ENCODE measurements around the gene SPDYE18. TPM values are rescaled to one million over a fixed set of nuclear protein-coding genes. Genes with fewer than 3 reads are reported as not detected.
"Not testable (repeated sequence)": the region's sequence is repeated elsewhere in the genome, so short reads cannot be mapped to it uniquely, and the experiment has no call there.

SPDYE18 gene
- 1.4 TPM for polyA plus RNA-seq (2013)

DNA sequence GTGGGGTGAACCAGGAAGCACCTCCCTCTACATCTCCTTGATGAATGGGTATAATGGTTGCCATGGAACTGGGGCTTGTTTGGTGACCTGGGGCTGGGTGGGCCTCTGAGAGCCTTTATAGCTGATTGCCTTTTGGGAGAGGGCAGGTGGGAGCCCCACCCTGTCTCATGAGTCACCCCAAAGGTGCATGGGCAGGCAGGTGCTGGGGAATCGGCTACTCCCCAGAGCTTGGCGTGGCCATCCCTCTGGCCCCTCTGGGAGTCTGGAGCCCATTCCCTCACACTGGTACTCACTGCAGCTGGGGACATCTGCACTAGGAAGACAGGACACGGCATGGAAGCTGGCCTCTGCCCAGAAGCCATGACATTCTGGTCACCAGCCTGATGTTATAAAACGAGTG, at the start of gene SPDYE18:
Gene SPDYE18 (minus strand): TSS at position 2 of the 400 bp plus-strand sequence. CDS start 2,046 bp downstream, outside the sequence.
- POLR2A ChIA-PET; H3K4me3 ChIP-seq (ENCODE audit: control insufficient read depth in 1 of 7, extremely low read depth in 1 of 7, insufficient read depth in 4 of 7, low read depth in 2 of 7, low read length in 6 of 7); H3K27me3 ChIP-seq (replicated peaks in 2 of 5; ENCODE audit: control insufficient read depth in 4 of 5, insufficient read depth in 5 of 5, low read length in 4 of 5); CTCF ChIA-PET; H3K36me3 ChIP-seq (ENCODE audit: control insufficient read depth in 4 of 4, insufficient read depth in 4 of 4, low read length in 3 of 4); H3K27ac ChIP-seq (ENCODE audit: insufficient read depth in 1 of 2, low read depth in 1 of 2, low read length in 2 of 2, poor library complexity in 1 of 2, severe bottlenecking in 2 of 2); DNase-seq; H3K9me3 ChIP-seq (ENCODE audit: control extremely low read depth in 1 of 5, control insufficient read depth in 4 of 5, insufficient read depth in 2 of 5, low read depth in 1 of 5, low read length in 4 of 5); H3K4me1 ChIP-seq (ENCODE audit: control extremely low read depth in 1 of 4, control insufficient read depth in 4 of 4, insufficient read depth in 4 of 4, low read length in 3 of 4): not testable (repeated sequence)
- WGBS (ENCODE audit: insufficient coverage): no CpG with 5 or more reads among the region's 4 CpGs

DNA sequence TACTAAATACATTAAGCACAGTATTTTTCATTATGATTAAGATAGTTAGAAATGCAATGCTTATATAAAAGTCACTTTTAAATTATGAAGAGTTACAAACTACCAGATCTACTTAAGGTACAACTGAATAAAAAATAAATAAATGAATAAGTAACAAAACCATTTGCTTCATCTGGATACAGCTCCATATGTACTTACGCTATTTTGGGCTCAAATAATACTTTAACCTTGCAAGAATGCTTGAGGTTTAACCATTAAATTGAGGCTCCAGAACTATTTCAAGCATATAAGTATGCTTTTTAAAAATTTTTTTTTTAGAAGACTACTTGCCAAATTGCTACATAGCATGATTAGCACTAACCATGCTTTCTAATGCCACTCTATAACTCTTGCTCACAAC, 46.0 kb upstream of the SPDYE18 start:
- H3K4me1 ChIP-seq (ENCODE audit: control extremely low read depth in 1 of 4, control insufficient read depth in 4 of 4, insufficient read depth in 4 of 4, low read length in 3 of 4); POLR2A ChIA-PET; CTCF ChIA-PET; H3K27me3 ChIP-seq (replicated peaks in 2 of 5; ENCODE audit: control insufficient read depth in 4 of 5, insufficient read depth in 5 of 5, low read length in 4 of 5); H3K4me3 ChIP-seq (ENCODE audit: control insufficient read depth in 1 of 7, extremely low read depth in 1 of 7, insufficient read depth in 4 of 7, low read depth in 2 of 7, low read length in 6 of 7); DNase-seq; H3K36me3 ChIP-seq (ENCODE audit: control insufficient read depth in 4 of 4, insufficient read depth in 4 of 4, low read length in 3 of 4); H3K27ac ChIP-seq (ENCODE audit: insufficient read depth in 1 of 2, low read depth in 1 of 2, low read length in 2 of 2, poor library complexity in 1 of 2, severe bottlenecking in 2 of 2); H3K9me3 ChIP-seq (ENCODE audit: control extremely low read depth in 1 of 5, control insufficient read depth in 4 of 5, insufficient read depth in 2 of 5, low read depth in 1 of 5, low read length in 4 of 5): not testable (repeated sequence)
- WGBS (ENCODE audit: insufficient coverage): no CpG with 5 or more reads among the region's 1 CpG

- no CpG with 5 or more reads among the region's 3 CpGs for WGBS (ENCODE audit: insufficient coverage)
- POLR2A ChIA-PET, CTCF ChIA-PET: not testable (repeated sequence)
These were observed 45.3 kb upstream of the SPDYE18 start for GRCh38 chr7:77107659-77108058.

GRCh38 chr7:77105904-77106303, 43.5 kb upstream of the SPDYE18 start:
- H3K27me3 ChIP-seq (replicated peaks in 2 of 5; ENCODE audit: control insufficient read depth in 4 of 5, insufficient read depth in 5 of 5, low read length in 4 of 5); POLR2A ChIA-PET; CTCF ChIA-PET; H3K27ac ChIP-seq (ENCODE audit: insufficient read depth in 1 of 2, low read depth in 1 of 2, low read length in 2 of 2, poor library complexity in 1 of 2, severe bottlenecking in 2 of 2); H3K4me1 ChIP-seq (ENCODE audit: control extremely low read depth in 1 of 4, control insufficient read depth in 4 of 4, insufficient read depth in 4 of 4, low read length in 3 of 4); H3K36me3 ChIP-seq (ENCODE audit: control insufficient read depth in 4 of 4, insufficient read depth in 4 of 4, low read length in 3 of 4); H3K4me3 ChIP-seq (ENCODE audit: control insufficient read depth in 1 of 7, extremely low read depth in 1 of 7, insufficient read depth in 4 of 7, low read depth in 2 of 7, low read length in 6 of 7); H3K9me3 ChIP-seq (ENCODE audit: control extremely low read depth in 1 of 5, control insufficient read depth in 4 of 5, insufficient read depth in 2 of 5, low read depth in 1 of 5, low read length in 4 of 5); DNase-seq: not testable (repeated sequence)
- WGBS (ENCODE audit: insufficient coverage): 82% methylated on average over 2 of the region's 3 CpGs

More at GRCh38 chr7:77107659-77108058, 45.3 kb upstream of the SPDYE18 start:
- H3K9me3 ChIP-seq (ENCODE audit: control extremely low read depth in 1 of 5, control insufficient read depth in 4 of 5, insufficient read depth in 2 of 5, low read depth in 1 of 5, low read length in 4 of 5); H3K4me3 ChIP-seq (ENCODE audit: control insufficient read depth in 1 of 7, extremely low read depth in 1 of 7, insufficient read depth in 4 of 7, low read depth in 2 of 7, low read length in 6 of 7); DNase-seq; H3K27ac ChIP-seq (ENCODE audit: insufficient read depth in 1 of 2, low read depth in 1 of 2, low read length in 2 of 2, poor library complexity in 1 of 2, severe bottlenecking in 2 of 2); H3K27me3 ChIP-seq (replicated peaks in 2 of 5; ENCODE audit: control insufficient read depth in 4 of 5, insufficient read depth in 5 of 5, low read length in 4 of 5); H3K4me1 ChIP-seq (ENCODE audit: control extremely low read depth in 1 of 4, control insufficient read depth in 4 of 4, insufficient read depth in 4 of 4, low read length in 3 of 4); H3K36me3 ChIP-seq (ENCODE audit: control insufficient read depth in 4 of 4, insufficient read depth in 4 of 4, low read length in 3 of 4): not testable (repeated sequence)

- H3K27ac ChIP-seq (ENCODE audit: insufficient read depth in 1 of 2, low read depth in 1 of 2, low read length in 2 of 2, poor library complexity in 1 of 2, severe bottlenecking in 2 of 2); DNase-seq; H3K4me1 ChIP-seq (ENCODE audit: control extremely low read depth in 1 of 4, control insufficient read depth in 4 of 4, insufficient read depth in 4 of 4, low read length in 3 of 4); H3K4me3 ChIP-seq (ENCODE audit: control insufficient read depth in 1 of 7, extremely low read depth in 1 of 7, insufficient read depth in 4 of 7, low read depth in 2 of 7, low read length in 6 of 7); CTCF ChIA-PET; H3K9me3 ChIP-seq (ENCODE audit: control extremely low read depth in 1 of 5, control insufficient read depth in 4 of 5, insufficient read depth in 2 of 5, low read depth in 1 of 5, low read length in 4 of 5); H3K36me3 ChIP-seq (ENCODE audit: control insufficient read depth in 4 of 4, insufficient read depth in 4 of 4, low read length in 3 of 4); POLR2A ChIA-PET; H3K27me3 ChIP-seq (replicated peaks in 2 of 5; ENCODE audit: control insufficient read depth in 4 of 5, insufficient read depth in 5 of 5, low read length in 4 of 5): not testable (repeated sequence)
These were observed 40.3 kb upstream of the SPDYE18 start for GRCh38 chr7:77102671-77103070.

DNA sequence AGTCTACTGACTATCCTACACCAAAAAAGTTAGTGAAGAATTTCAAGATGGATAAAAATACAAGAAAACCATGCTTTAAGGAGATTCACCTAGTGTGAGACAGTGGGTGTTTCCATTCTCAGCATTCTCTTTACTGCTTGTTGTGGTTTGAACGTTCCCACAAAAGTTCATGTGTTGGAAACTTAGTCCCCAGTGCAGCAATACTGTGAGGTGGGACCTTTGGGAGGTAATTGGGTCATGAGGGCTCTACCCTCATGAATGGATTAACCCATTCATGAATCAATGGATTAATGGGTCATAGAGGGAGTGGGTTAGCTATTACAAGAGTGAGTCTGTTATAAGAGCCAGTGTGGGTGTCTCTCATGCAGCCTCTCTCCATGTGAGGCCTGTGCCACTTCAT, 38.8 kb upstream of the SPDYE18 start:
- WGBS (ENCODE audit: insufficient coverage): 83% methylated on average over 1 of the region's 1 CpG
- H3K4me3 ChIP-seq (ENCODE audit: control insufficient read depth in 1 of 7, extremely low read depth in 1 of 7, insufficient read depth in 4 of 7, low read depth in 2 of 7, low read length in 6 of 7); CTCF ChIA-PET; DNase-seq; H3K27me3 ChIP-seq (replicated peaks in 2 of 5; ENCODE audit: control insufficient read depth in 4 of 5, insufficient read depth in 5 of 5, low read length in 4 of 5); H3K4me1 ChIP-seq (ENCODE audit: control extremely low read depth in 1 of 4, control insufficient read depth in 4 of 4, insufficient read depth in 4 of 4, low read length in 3 of 4); POLR2A ChIA-PET; H3K9me3 ChIP-seq (ENCODE audit: control extremely low read depth in 1 of 5, control insufficient read depth in 4 of 5, insufficient read depth in 2 of 5, low read depth in 1 of 5, low read length in 4 of 5); H3K27ac ChIP-seq (ENCODE audit: insufficient read depth in 1 of 2, low read depth in 1 of 2, low read length in 2 of 2, poor library complexity in 1 of 2, severe bottlenecking in 2 of 2); H3K36me3 ChIP-seq (ENCODE audit: control insufficient read depth in 4 of 4, insufficient read depth in 4 of 4, low read length in 3 of 4): not testable (repeated sequence)

DNA sequence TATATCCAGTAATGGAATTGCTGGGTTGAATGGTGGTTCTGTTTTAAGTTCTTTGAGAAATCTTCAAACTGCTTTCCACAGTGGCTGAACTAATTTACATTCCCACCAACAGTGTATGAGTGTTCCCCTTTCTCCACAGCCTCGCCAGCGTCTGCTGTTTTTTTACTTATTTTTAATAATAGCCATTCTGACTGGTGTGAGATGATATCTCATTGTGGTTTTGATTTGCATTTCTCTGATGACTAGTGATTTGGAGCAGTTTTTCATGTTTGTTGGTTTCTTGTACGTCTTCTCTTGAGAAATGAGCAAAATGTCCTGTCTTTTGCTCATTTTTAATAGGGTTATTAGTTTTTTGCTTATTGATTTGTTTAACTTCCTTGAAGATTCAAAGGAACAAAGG, 38.1 kb upstream of the SPDYE18 start:
- H3K27me3 ChIP-seq (replicated peaks in 2 of 5; ENCODE audit: control insufficient read depth in 4 of 5, insufficient read depth in 5 of 5, low read length in 4 of 5); H3K9me3 ChIP-seq (ENCODE audit: control extremely low read depth in 1 of 5, control insufficient read depth in 4 of 5, insufficient read depth in 2 of 5, low read depth in 1 of 5, low read length in 4 of 5); H3K36me3 ChIP-seq (ENCODE audit: control insufficient read depth in 4 of 4, insufficient read depth in 4 of 4, low read length in 3 of 4); H3K4me3 ChIP-seq (ENCODE audit: control insufficient read depth in 1 of 7, extremely low read depth in 1 of 7, insufficient read depth in 4 of 7, low read depth in 2 of 7, low read length in 6 of 7); CTCF ChIA-PET; H3K27ac ChIP-seq (ENCODE audit: insufficient read depth in 1 of 2, low read depth in 1 of 2, low read length in 2 of 2, poor library complexity in 1 of 2, severe bottlenecking in 2 of 2); H3K4me1 ChIP-seq (ENCODE audit: control extremely low read depth in 1 of 4, control insufficient read depth in 4 of 4, insufficient read depth in 4 of 4, low read length in 3 of 4); POLR2A ChIA-PET: not testable (repeated sequence)
- DNase-seq: peak in 2 of 3 donors; percentile 8 to 12
- no CpG with 5 or more reads among the region's 3 CpGs for WGBS (ENCODE audit: insufficient coverage)

GRCh38 chr7:77092301-77092700, 29.9 kb upstream of the SPDYE18 start:
- no CpG with 5 or more reads among the region's 2 CpGs for WGBS (ENCODE audit: insufficient coverage)
- CTCF ChIA-PET: not testable (repeated sequence)
- peaks cover 0 to 11% (median 3%) of the 10 kb centered on the region in 4 experiments for H3K36me3 ChIP-seq (ENCODE audit: control insufficient read depth in 4 of 4, insufficient read depth in 4 of 4, low read length in 3 of 4)

More at GRCh38 chr7:77092301-77092700, 29.9 kb upstream of the SPDYE18 start:
- H3K27me3 ChIP-seq (replicated peaks in 2 of 5; ENCODE audit: control insufficient read depth in 4 of 5, insufficient read depth in 5 of 5, low read length in 4 of 5); POLR2A ChIA-PET; DNase-seq; H3K9me3 ChIP-seq (ENCODE audit: control extremely low read depth in 1 of 5, control insufficient read depth in 4 of 5, insufficient read depth in 2 of 5, low read depth in 1 of 5, low read length in 4 of 5); H3K4me3 ChIP-seq (ENCODE audit: control insufficient read depth in 1 of 7, extremely low read depth in 1 of 7, insufficient read depth in 4 of 7, low read depth in 2 of 7, low read length in 6 of 7); H3K27ac ChIP-seq (ENCODE audit: insufficient read depth in 1 of 2, low read depth in 1 of 2, low read length in 2 of 2, poor library complexity in 1 of 2, severe bottlenecking in 2 of 2); H3K4me1 ChIP-seq (ENCODE audit: control extremely low read depth in 1 of 4, control insufficient read depth in 4 of 4, insufficient read depth in 4 of 4, low read length in 3 of 4): not testable (repeated sequence)
